Aortic smooth muscle cell (primary cell): ENCODE data around the gene ASPDH. TPM values are rescaled to one million over a fixed set of nuclear protein-coding genes. Genes with fewer than 3 reads are reported as not detected.

Experiments
- total RNA-seq: library from RNA; depleted of rRNA; stranded (reverse); fragments of >200 nt; gene quantifications from 2 replicates; pipeline ENCODE4 v1.2.3, GENCODE V29; 2014

ASPDH gene
- total RNA-seq = not detected in 2 replicates

GRCh38 chr19:50513746-50514345 lies at the start of gene ASPDH:
Gene ASPDH, minus strand, starts transcription at chr19:50513913. Its CDS starts 90 bp downstream, at chr19:50513823.

DNA sequence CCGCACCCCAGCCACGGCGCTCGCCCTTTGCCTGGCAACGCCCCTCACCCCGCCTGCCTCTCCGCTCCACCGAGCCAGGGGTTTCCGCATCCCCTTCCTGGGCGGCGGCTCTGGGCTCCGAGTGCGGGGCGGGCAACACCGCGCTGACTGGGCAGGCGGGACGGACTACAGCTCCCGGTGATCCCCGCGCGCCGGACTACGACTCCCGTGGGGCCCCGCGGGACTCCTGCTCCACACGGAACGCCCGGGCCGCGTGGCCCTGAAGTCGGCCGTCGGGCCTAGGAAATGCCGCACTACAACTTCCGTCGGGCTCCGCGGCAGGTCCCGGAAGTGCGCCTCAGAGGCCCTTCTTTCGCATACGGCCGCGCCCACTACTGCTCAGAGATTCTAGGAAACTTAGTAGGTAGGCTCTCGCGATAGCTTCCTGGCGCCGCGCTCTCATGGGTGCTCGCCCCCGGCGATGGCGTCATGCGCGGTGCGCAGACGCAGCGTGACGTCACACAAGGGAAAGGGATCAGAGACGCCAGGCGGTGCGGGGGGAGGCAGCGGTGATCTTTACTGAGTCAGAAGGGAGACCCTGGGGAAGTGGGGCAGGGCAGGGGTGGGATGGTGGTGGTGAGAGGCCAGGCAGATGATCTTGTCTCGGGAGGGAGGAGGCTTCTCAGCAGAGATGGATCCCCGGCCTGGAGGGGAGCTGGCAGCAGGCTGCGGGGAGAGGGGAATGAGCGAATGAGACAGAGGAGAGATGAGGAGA lies 2.5 kb downstream of the ASPDH start, which contains the start of gene JOSD2:
TSS of gene JOSD2 (minus strand) at position 123 of the 754 bp plus-strand sequence. CDS start 760 bp downstream, outside the sequence.

DNA sequence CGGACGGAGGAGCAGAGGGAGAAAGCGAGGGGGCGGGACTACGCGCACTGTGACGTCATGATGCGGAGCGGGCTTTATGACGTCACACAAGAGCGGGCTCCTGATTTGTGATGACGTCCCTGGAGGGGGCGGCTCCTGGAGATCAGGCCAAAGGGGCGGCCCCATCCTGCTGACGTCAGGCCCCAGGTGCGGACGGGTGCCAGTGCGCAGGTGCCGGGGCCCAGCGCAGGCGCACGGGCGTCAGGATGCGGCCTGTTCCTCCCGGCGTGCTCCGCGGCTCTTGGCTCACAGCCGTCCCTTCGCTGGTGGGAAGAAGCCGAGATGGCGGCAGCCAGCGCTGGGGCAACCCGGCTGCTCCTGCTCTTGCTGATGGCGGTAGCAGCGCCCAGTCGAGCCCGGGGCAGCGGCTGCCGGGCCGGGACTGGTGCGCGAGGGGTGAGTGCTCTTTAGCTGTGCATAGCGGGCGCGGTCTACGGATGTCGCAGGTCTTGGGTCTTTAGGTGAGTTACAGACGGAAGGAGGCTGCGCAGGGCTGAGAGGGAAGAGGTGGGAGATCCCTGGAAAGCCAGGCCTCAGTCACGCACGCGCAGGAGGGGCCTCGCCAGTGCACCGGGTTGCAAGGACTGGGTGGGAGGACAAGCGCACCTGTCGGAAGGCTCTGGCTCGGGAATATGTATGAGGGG lies 37.3 kb downstream of the ASPDH start, which contains the start of the genes EMC10 and GARIN5A:
TSS of gene EMC10 (plus strand) at position 284 of the 683 bp plus-strand sequence. CDS start at position 322, 38 bp downstream.
TSS of gene GARIN5A (minus strand) at position 625 of the 683 bp plus-strand sequence. CDS start at position 165, 460 bp downstream.

Other genes with a start within 250 kb of the ASPDH start
- under 0.01 TPM in 2 replicates for gene KCNC3, start 184.5 kb downstream of the ASPDH start, total RNA-seq
- 0.06 and 0.13 TPM in 2 replicates for gene NAPSA, start 148.3 kb downstream of the ASPDH start, total RNA-seq
- 79.9 and 93.8 TPM in 2 replicates for gene NR1H2, start 137.5 kb downstream of the ASPDH start, total RNA-seq
- gene POLD1, start 129.6 kb downstream of the ASPDH start, total RNA-seq = 17.7 and 31.7 TPM in 2 replicates
- not detected in 2 replicates for gene SPIB, start 95.0 kb downstream of the ASPDH start, total RNA-seq
- not detected in 2 replicates for gene MYBPC2, start 81.0 kb downstream of the ASPDH start, total RNA-seq
- 45.0 and 55.3 TPM in 2 replicates for gene EMC10, start 37.4 kb downstream of the ASPDH start, total RNA-seq
- gene GARIN5A, start 37.1 kb downstream of the ASPDH start, total RNA-seq = 0.26 TPM in 1 of 2 replicates, not detected in the other
- gene JOSD2, start 2.7 kb downstream of the ASPDH start, total RNA-seq = 35.8 and 38.0 TPM in 2 replicates
- under 0.01 and 0.12 TPM in 2 replicates for gene LRRC4B, start 54.5 kb upstream of the ASPDH start, total RNA-seq
- 0.12 and 0.13 TPM in 2 replicates for gene SYT3, start 126.0 kb upstream of the ASPDH start, total RNA-seq
- gene C19orf81, start 135.5 kb upstream of the ASPDH start, total RNA-seq = 0.53 and 0.62 TPM in 2 replicates
- gene SHANK1, start 205.9 kb upstream of the ASPDH start, total RNA-seq = 2.1 and 5.7 TPM in 2 replicates
- 26.0 and 68.1 TPM in 2 replicates for gene CLEC11A, start 209.5 kb upstream of the ASPDH start, total RNA-seq